ENCODE results near the gene PLEKHD1. TPM values are rescaled to one million over a fixed set of nuclear protein-coding genes. Genes with fewer than 3 reads are reported as not detected.

PLEKHD1 gene
- total and polyA plus RNA-seq, 7 donors = 0.01 to 0.69 (median 0.04) TPM; not detected in 1

GRCh38 chr14:69560826-69561225 lies 76.3 kb downstream of the PLEKHD1 start:
- TF ChIP-seq CTCF (IDR thresholded peaks at IDR 0.05) = no peak
- DNase-seq = no peak
- H3K36me3 ChIP-seq (ENCODE audit: insufficient read depth in 1 of 2, low read depth in 1 of 2) = no peaks in the 10 kb centered on the region
- H3K9me3 ChIP-seq = no peaks in the 10 kb centered on the region
- WGBS, 3 donors = 88 to 92% (median 91%) methylated on average over 7 of the region's 7 CpGs
- H3K27me3 ChIP-seq (ENCODE audit: insufficient read depth in 3 of 3, low read length in 2 of 3) = peaks cover 0 to 55% (median 2%) of the 10 kb centered on the region in 3 donors
- no peak overlapping the region for H3K27ac ChIP-seq
- no peak overlapping the region for H3K4me3 ChIP-seq
- intact Hi-C loops (cut with DNase I) = no loop called here
- no peak for ATAC-seq
- no peaks in the 10 kb centered on the region for H3K4me1 ChIP-seq

GRCh38 chr14:69561893-69562292 lies 77.4 kb downstream of the PLEKHD1 start:
- intact Hi-C loops (cut with DNase I) = no loop called here
- no peak for TF ChIP-seq CTCF (IDR thresholded peaks at IDR 0.05)
- Histone ChIP-seq H3K27me3 (ENCODE audit: insufficient read depth in 3 of 3, low read length in 2 of 3) (peaks cover 0 to 64% (median 2%) of the 10 kb centered on the region in 3 donors), H3K27ac (no peak overlapping the region), H3K9me3 (no peaks in the 10 kb centered on the region), H3K4me1 (no peaks in the 10 kb centered on the region), H3K4me3 (no peak overlapping the region), H3K36me3 (ENCODE audit: insufficient read depth in 1 of 2, low read depth in 1 of 2) (no peaks in the 10 kb centered on the region)
- DNase-seq = no peak
- ATAC-seq = no peak

- H3K27ac ChIP-seq = no peak overlapping the region
- TF ChIP-seq CTCF (IDR thresholded peaks at IDR 0.05) = no peak
- ATAC-seq (no peak), DNase-seq (no peak)
- peaks cover 11% of the 10 kb centered on the region for H3K4me1 ChIP-seq
- H3K27me3 ChIP-seq (ENCODE audit: insufficient read depth in 3 of 3, low read length in 2 of 3) = peaks cover 0 to 91% (median 15%) of the 10 kb centered on the region in 3 donors
- WGBS, 3 donors = 79 to 83% (median 79%) methylated on average over 5 of the region's 5 CpGs
- H3K36me3 ChIP-seq (ENCODE audit: insufficient read depth in 1 of 2, low read depth in 1 of 2) = no peaks in the 10 kb centered on the region
- H3K4me3 ChIP-seq = no peak overlapping the region
- intact Hi-C loops (cut with DNase I) = no loop called here
- H3K9me3 ChIP-seq = no peaks in the 10 kb centered on the region
Observed at GRCh38 chr14:69567563-69567962, 83.0 kb downstream of the PLEKHD1 start.

GRCh38 chr14:69569859-69570258 lies 85.3 kb downstream of the PLEKHD1 start:
- peaks cover 29% of the 10 kb centered on the region for H3K4me1 ChIP-seq
- no peak for DNase-seq
- intact Hi-C loops (cut with DNase I) = loop anchor here (5.0 kb wide), 2 partner anchors 33 to 328 kb away; no protein-coding TSS in a partner anchor
- no peaks in the 10 kb centered on the region for H3K9me3 ChIP-seq
- 50 to 57% (median 50%) methylated on average over 2 of the region's 2 CpGs for WGBS, 3 donors
- peaks cover 0 to 91% (median 23%) of the 10 kb centered on the region in 3 donors for H3K27me3 ChIP-seq (ENCODE audit: insufficient read depth in 3 of 3, low read length in 2 of 3)
- H3K27ac ChIP-seq = no peak overlapping the region
- H3K36me3 ChIP-seq (ENCODE audit: insufficient read depth in 1 of 2, low read depth in 1 of 2) = no peaks in the 10 kb centered on the region
- TF ChIP-seq CTCF (IDR thresholded peaks at IDR 0.05) = no peak
- no peak overlapping the region for H3K4me3 ChIP-seq
- ATAC-seq = no peak

GRCh38 chr14:69570836-69571330 lies 86.4 kb downstream of the PLEKHD1 start:
- WGBS, 3 donors = 85 to 91% (median 89%) methylated on average over 7 of the region's 7 CpGs
- intact Hi-C loops (cut with DNase I) = loop anchor here (5.0 kb wide), 2 partner anchors 34 to 329 kb away; no protein-coding TSS in a partner anchor
- Histone ChIP-seq H3K36me3 (ENCODE audit: insufficient read depth in 1 of 2, low read depth in 1 of 2) (no peaks in the 10 kb centered on the region), H3K27me3 (ENCODE audit: insufficient read depth in 3 of 3, low read length in 2 of 3) (peaks cover 0 to 93% (median 23%) of the 10 kb centered on the region in 3 donors), H3K4me1 (peaks cover 29% of the 10 kb centered on the region), H3K4me3 (no peak overlapping the region), H3K27ac (no peak overlapping the region), H3K9me3 (no peaks in the 10 kb centered on the region)
- TF ChIP-seq CTCF (IDR thresholded peaks at IDR 0.05) = no peak
- ATAC-seq (no peak), DNase-seq (no peak)

All from psoas muscle (tissue), 8 donors.